Suprapubic skin (tissue), 3 donors: Measurements from ENCODE around the gene MGAT1.

Experiments used
- CTCF ChIP-seq, 2 donors: fragments of 200-600 bp in 1 of 2; fragments of 450-650 bp in 1 of 2; sonication (generic) in 1 of 2; IDR thresholded peaks; one replicate each; pipeline ENCODE4 v1.5.1; 2016 to 2019; ENCODE audit warnings: antibody characterized with exemption in 2 of 2, mild to moderate bottlenecking in 1 of 2, moderate library complexity in 1 of 2
- EP300 ChIP-seq: sonication (generic); formaldehyde crosslinking; IDR thresholded peaks from one replicate; pipeline ENCODE4 v1.6.1; 2017; ENCODE audit warnings: antibody characterized with exemption
- POLR2A ChIP-seq, 2 donors: fragments of 450-650 bp; IDR thresholded peaks; one replicate each; pipeline ENCODE4 v1.6.1; 2017; ENCODE audit warnings: antibody characterized with exemption in 2 of 2, mild to moderate bottlenecking in 2 of 2, moderate library complexity in 2 of 2

GRCh38 chr5:180742727-180743126 is 59.9 kb downstream of the MGAT1 start:
- no peak for TF ChIP-seq EP300
- TF ChIP-seq CTCF (IDR thresholded peaks at IDR 0.05) = no peak
- TF ChIP-seq POLR2A (IDR thresholded peaks at IDR 0.05) = no peak
